GM12864 (cell line): ENCODE data around the gene CSNK1A1.
A peak's percentile ranks its signal among the peaks of the same experiment; 100 is the strongest.

ENCODE experiments used
- DNase-seq: peaks from one replicate; pipeline ENCODE4 v3.0.0-alpha.2; 2011; ENCODE audit warnings: low read depth
- H3K4me3 ChIP-seq: 2 replicates; pipeline ENCODE4 v1.5.1; 2011; ENCODE audit warnings: mild to moderate bottlenecking, low read depth, low read length, control low read depth
- CTCF ChIP-seq: IDR thresholded peaks from 2 replicates; pipeline ENCODE4 v1.5.1; 2011; ENCODE audit warnings: low read depth, mild to moderate bottlenecking, moderate library complexity, low read length, control low read depth, inconsistent platforms; ENCODE audit errors: missing control alignments

Gene CSNK1A1

GRCh38 chr5:149443210-149443609 is 108.0 kb downstream of the CSNK1A1 start:
- no peak for DNase-seq
- TF ChIP-seq CTCF = no peak
- H3K4me3 ChIP-seq = no peak overlapping the region

GRCh38 chr5:149442563-149443182 is 108.6 kb downstream of the CSNK1A1 start:
- peak; percentile 94 for TF ChIP-seq CTCF
- DNase-seq = no peak

More at GRCh38 chr5:149442563-149443182, 108.6 kb downstream of the CSNK1A1 start:
- H3K4me3 ChIP-seq = no peak overlapping the region
